ENCODE measurements around the gene KCNIP1. TPM values are rescaled to one million over a fixed set of nuclear protein-coding genes. Genes with fewer than 3 reads are reported as not detected.

Gene KCNIP1
- polyA plus RNA-seq, 1 of the 3 experiments (the other 2 are of a cell fraction): 1.3 TPM

DNA sequence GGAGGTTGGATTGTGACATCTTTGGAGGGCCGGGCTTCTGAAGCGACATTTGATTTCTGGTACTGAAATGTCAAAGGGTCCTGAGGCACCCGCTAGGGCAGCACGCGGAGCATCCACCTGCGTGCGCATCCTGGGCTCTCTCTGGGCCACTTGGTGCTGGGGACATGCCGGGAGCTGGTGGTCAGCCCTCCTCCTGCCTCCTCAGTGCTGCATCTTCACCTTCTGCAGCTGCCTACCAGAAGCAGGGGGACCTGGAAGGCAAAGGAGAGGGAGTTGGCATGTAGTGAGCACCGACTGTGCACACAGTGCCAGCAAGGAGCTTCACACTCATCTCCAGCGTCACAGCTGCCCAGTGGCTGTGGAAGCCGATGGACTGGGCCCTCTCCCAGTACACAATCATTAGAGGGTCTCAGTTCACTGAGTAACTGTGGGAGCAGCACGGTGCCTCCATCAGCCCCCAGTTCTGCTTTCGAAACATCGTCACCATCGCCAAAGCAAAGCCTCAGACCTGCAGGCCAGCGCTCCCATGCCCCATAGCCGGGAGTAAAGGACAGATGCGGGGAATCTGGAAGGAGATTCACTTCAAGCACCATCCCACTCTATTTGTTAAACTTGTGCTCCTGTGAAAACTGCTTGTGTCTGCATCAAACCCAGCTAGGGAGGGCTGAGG, 138.4 kb downstream of the KCNIP1 start:
- H3K4me3 ChIP-seq (ENCODE audit: low read depth in 2 of 2, low read length in 1 of 2): no peak overlapping the region
- no peaks in the 10 kb centered on the region; the same call in 1 of the 2 replicates for H3K27me3 ChIP-seq (ENCODE audit: insufficient read depth)
- H3K4me1 ChIP-seq (ENCODE audit: control insufficient read depth in 1 of 2, insufficient read depth in 2 of 2, low read depth in 1 of 2, low read length in 1 of 2): no peaks in the 10 kb centered on the region; a peak in 1 of 4 replicates
- no peak for DNase-seq
- H3K9me2 ChIP-seq: no peaks in the 10 kb centered on the region
- no peaks in the 10 kb centered on the region for H3F3A ChIP-seq (replicated peaks; ENCODE audit: insufficient read depth)
- no peaks in the 10 kb centered on the region for H3K79me2 ChIP-seq (ENCODE audit: insufficient read depth)
- no peak overlapping the region for H3K4me2 ChIP-seq
- H3K27ac ChIP-seq (ENCODE audit: low read depth in 2 of 2, low read length in 1 of 2): no peak overlapping the region
- POLR2A ChIA-PET: no interaction called here
- TF ChIP-seq POLR2AphosphoS5 (IDR thresholded peaks at IDR 0.05; ENCODE audit: low read depth, low read length): no peak
- no peaks in the 10 kb centered on the region for H3K9me3 ChIP-seq
- H3K9ac ChIP-seq: no peak overlapping the region
- no peaks in the 10 kb centered on the region for H4K20me1 ChIP-seq (ENCODE audit: insufficient read depth)
- H2AFZ ChIP-seq (ENCODE audit: low read depth): no peak overlapping the region
- 73% methylated on average over 17 of the region's 18 CpGs for WGBS (ENCODE audit: low lambda C conversion rate)
- no peaks in the 10 kb centered on the region for H3K36me3 ChIP-seq (replicated peaks in 1 of 2; ENCODE audit: control insufficient read depth in 1 of 2, insufficient read depth in 2 of 2, low read length in 1 of 2)
- CTCF ChIA-PET: interaction anchor here (0.7 to 1.9 kb wide), 4 partner anchors 9 to 149 kb away, joined by 4 to 7 read pairs (median 4); no protein-coding TSS in a partner anchor

DNA sequence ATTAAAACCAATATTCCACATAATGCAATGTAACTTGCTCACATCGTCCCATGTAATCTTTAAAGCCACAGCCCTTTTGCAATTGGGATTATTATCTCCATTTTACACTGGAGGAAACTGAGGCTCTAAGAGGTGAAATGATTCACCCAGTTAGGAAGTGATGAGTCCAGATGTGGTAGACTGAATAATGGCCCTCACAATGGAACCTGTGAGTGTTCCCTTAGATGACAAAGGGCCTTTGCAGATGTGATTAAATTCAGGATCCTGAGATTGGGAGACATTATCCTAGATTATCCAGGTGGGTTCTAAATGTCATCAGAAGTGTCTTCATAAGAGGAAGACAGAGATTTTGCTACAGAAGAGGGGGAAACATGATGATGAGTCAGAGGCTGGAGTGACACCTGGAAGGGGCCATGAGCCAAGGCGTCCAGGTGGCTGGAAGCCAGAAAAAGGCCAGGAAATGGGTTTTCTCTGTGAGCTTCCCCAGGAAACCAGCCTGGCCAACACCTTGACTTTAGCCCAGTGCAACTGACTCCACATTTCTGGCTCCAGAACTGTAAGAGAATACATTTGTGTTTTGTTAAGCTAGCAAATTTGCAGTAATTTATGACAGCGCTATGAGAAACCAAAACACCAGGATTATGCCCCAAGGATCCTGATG, 139.1 kb downstream of the KCNIP1 start:
- no peaks in the 10 kb centered on the region; the same call in 1 of the 2 replicates for H3K27me3 ChIP-seq (ENCODE audit: insufficient read depth)
- no peaks in the 10 kb centered on the region for H3K36me3 ChIP-seq (replicated peaks in 1 of 2; ENCODE audit: control insufficient read depth in 1 of 2, insufficient read depth in 2 of 2, low read length in 1 of 2)
- no peak overlapping the region for H3K27ac ChIP-seq (ENCODE audit: low read depth in 2 of 2, low read length in 1 of 2)
- no peaks in the 10 kb centered on the region for H3K9me2 ChIP-seq
- H2AFZ ChIP-seq (ENCODE audit: low read depth): no peak overlapping the region
- ChIA-PET CTCF (interaction anchor here (0.7 to 1.9 kb wide), 6 partner anchors 9 to 208 kb away, joined by 3 to 7 read pairs (median 4); no protein-coding TSS in a partner anchor), POLR2A (no interaction called here)
- 41% methylated on average over 3 of the region's 3 CpGs for WGBS (ENCODE audit: low lambda C conversion rate)
- no peaks in the 10 kb centered on the region for H4K20me1 ChIP-seq (ENCODE audit: insufficient read depth)
- DNase-seq: no peak
- no peak overlapping the region for H3K4me3 ChIP-seq (ENCODE audit: low read depth in 2 of 2, low read length in 1 of 2)
- no peaks in the 10 kb centered on the region for H3K9me3 ChIP-seq
- no peak overlapping the region for H3K4me2 ChIP-seq
- H3K4me1 ChIP-seq (ENCODE audit: control insufficient read depth in 1 of 2, insufficient read depth in 2 of 2, low read depth in 1 of 2, low read length in 1 of 2): no peaks in the 10 kb centered on the region; a peak in 1 of 4 replicates
- no peaks in the 10 kb centered on the region for H3K79me2 ChIP-seq (ENCODE audit: insufficient read depth)
- H3K9ac ChIP-seq: no peak overlapping the region
- H3F3A ChIP-seq (replicated peaks; ENCODE audit: insufficient read depth): no peaks in the 10 kb centered on the region
- no peak for TF ChIP-seq FOSL2 (IDR thresholded peaks at IDR 0.05; ENCODE audit: borderline replicate concordance, low read depth)
- TF ChIP-seq RAD21 (IDR thresholded peaks at IDR 0.05; ENCODE audit: low read length): no peak
- no peak for TF ChIP-seq FOXJ3 (CRISPR knock-in tag; IDR thresholded peaks at IDR 0.05)
- no peak for TF ChIP-seq GATA2 (CRISPR knock-in tag; IDR thresholded peaks at IDR 0.05)
- no peak for TF ChIP-seq TCF12 (IDR thresholded peaks at IDR 0.05)
- TF ChIP-seq RFX5 (IDR thresholded peaks at IDR 0.05; ENCODE audit: low read length): no peak
- TF ChIP-seq, protein P1, sequence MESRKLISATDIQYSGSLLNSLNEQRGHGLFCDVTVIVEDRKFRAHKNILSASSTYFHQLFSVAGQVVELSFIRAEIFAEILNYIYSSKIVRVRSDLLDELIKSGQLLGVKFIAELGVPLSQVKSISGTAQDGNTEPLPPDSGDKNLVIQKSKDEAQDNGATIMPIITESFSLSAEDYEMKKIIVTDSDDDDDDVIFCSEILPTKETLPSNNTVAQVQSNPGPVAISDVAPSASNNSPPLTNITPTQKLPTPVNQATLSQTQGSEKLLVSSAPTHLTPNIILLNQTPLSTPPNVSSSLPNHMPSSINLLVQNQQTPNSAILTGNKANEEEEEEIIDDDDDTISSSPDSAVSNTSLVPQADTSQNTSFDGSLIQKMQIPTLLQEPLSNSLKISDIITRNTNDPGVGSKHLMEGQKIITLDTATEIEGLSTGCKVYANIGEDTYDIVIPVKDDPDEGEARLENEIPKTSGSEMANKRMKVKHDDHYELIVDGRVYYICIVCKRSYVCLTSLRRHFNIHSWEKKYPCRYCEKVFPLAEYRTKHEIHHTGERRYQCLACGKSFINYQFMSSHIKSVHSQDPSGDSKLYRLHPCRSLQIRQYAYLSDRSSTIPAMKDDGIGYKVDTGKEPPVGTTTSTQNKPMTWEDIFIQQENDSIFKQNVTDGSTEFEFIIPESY (IDR thresholded peaks at IDR 0.05; ENCODE audit: borderline replicate concordance, low read depth): no peak
- TF ChIP-seq NFIC (IDR thresholded peaks at IDR 0.05; ENCODE audit: borderline replicate concordance): no peak
- TF ChIP-seq, protein P2, sequence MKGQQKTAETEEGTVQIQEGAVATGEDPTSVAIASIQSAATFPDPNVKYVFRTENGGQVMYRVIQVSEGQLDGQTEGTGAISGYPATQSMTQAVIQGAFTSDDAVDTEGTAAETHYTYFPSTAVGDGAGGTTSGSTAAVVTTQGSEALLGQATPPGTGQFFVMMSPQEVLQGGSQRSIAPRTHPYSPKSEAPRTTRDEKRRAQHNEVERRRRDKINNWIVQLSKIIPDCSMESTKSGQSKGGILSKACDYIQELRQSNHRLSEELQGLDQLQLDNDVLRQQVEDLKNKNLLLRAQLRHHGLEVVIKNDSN (IDR thresholded peaks at IDR 0.05; ENCODE audit: borderline replicate concordance, low read depth): no peak
- TF ChIP-seq, protein P3, sequence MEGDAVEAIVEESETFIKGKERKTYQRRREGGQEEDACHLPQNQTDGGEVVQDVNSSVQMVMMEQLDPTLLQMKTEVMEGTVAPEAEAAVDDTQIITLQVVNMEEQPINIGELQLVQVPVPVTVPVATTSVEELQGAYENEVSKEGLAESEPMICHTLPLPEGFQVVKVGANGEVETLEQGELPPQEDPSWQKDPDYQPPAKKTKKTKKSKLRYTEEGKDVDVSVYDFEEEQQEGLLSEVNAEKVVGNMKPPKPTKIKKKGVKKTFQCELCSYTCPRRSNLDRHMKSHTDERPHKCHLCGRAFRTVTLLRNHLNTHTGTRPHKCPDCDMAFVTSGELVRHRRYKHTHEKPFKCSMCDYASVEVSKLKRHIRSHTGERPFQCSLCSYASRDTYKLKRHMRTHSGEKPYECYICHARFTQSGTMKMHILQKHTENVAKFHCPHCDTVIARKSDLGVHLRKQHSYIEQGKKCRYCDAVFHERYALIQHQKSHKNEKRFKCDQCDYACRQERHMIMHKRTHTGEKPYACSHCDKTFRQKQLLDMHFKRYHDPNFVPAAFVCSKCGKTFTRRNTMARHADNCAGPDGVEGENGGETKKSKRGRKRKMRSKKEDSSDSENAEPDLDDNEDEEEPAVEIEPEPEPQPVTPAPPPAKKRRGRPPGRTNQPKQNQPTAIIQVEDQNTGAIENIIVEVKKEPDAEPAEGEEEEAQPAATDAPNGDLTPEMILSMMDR (IDR thresholded peaks at IDR 0.05): no peak
- TF ChIP-seq EZH2phosphoT487 (IDR thresholded peaks at IDR 0.05; ENCODE audit: borderline replicate concordance, low read depth): no peak
- TF ChIP-seq SIN3A (IDR thresholded peaks at IDR 0.05; ENCODE audit: borderline replicate concordance, low read depth, low read length): no peak
- TF ChIP-seq GABPA (IDR thresholded peaks at IDR 0.05; ENCODE audit: low read depth): no peak
- TF ChIP-seq, protein P4, sequence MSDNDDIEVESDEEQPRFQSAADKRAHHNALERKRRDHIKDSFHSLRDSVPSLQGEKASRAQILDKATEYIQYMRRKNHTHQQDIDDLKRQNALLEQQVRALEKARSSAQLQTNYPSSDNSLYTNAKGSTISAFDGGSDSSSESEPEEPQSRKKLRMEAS (IDR thresholded peaks at IDR 0.05; ENCODE audit: low read depth): no peak
- no peak for TF ChIP-seq CHD2 (IDR thresholded peaks at IDR 0.05; ENCODE audit: low read length, partially characterized antibody)
- no peak for TF ChIP-seq EP300 (IDR thresholded peaks at IDR 0.05; ENCODE audit: borderline replicate concordance in 1 of 2, low read depth in 1 of 2, low read length in 1 of 2)
- TF ChIP-seq YY1 (IDR thresholded peaks at IDR 0.05; ENCODE audit: low read depth): no peak
- no peak for TF ChIP-seq RCOR1 (IDR thresholded peaks at IDR 0.05; ENCODE audit: low read length)
- no peak for TF ChIP-seq TAF1 (IDR thresholded peaks at IDR 0.05; ENCODE audit: borderline replicate concordance, low read depth, low read length)
- TF ChIP-seq TEAD4 (IDR thresholded peaks at IDR 0.05; ENCODE audit: borderline replicate concordance, insufficient read depth): no peak

Data from SK-N-SH (cell line).